Smooth muscle cell (in vitro differentiated cells): Measurements from ENCODE around the gene EPHA8. TPM values are rescaled to one million over a fixed set of nuclear protein-coding genes. Genes with fewer than 3 reads are reported as not detected.

Source experiments
- DNase-seq: peaks from one replicate; lab custom pipeline; 2025; ENCODE audit not compliant: unreplicated experiment; lab: John Stamatoyannopoulos, UW
- H2AFZ ChIP-seq: fragments of 200-600 bp; sonication (generic); 2 replicates; pipeline ENCODE4 v1.6.0; 2016; ENCODE audit warnings: antibody characterized with exemption, low read depth, mild to moderate bottlenecking
- H3F3A ChIP-seq: fragments of 200-600 bp; sonication (generic); 2 replicates; pipeline ENCODE4 v1.6.0; 2017; ENCODE audit warnings: antibody characterized with exemption, low read depth
- H3K27ac ChIP-seq: fragments of 200-600 bp; sonication (generic); 2 replicates; pipeline ENCODE4 v1.5.1; 2016; ENCODE audit warnings: low read depth, mild to moderate bottlenecking
- H3K27me3 ChIP-seq: fragments of 200-600 bp; sonication (generic); 2 replicates; pipeline ENCODE4 v1.6.1; 2016; ENCODE audit warnings: low read depth, mild to moderate bottlenecking
- H3K36me3 ChIP-seq: fragments of 200-600 bp; sonication (generic); 2 replicates; pipeline ENCODE4 v1.5.1; 2016; ENCODE audit warnings: low read depth
- H3K4me1 ChIP-seq: fragments of 200-600 bp; sonication (generic); 2 replicates; pipeline ENCODE4 v1.5.1; 2016; ENCODE audit warnings: low read depth
- H3K4me2 ChIP-seq: fragments of 200-600 bp; sonication (generic); 2 replicates; pipeline ENCODE4 v1.6.0; 2016; ENCODE audit warnings: mild to moderate bottlenecking
- H3K4me3 ChIP-seq: fragments of 200-600 bp; sonication (generic); 2 replicates; pipeline ENCODE4 v1.5.1; 2016; ENCODE audit warnings: mild to moderate bottlenecking
- H3K79me2 ChIP-seq: fragments of 200-600 bp; sonication (generic); 2 replicates; pipeline ENCODE4 v1.6.0; 2016; ENCODE audit warnings: low read depth, mild to moderate bottlenecking
- H3K9ac ChIP-seq: fragments of 200-600 bp; sonication (generic); 2 replicates; pipeline ENCODE4 v1.6.0; 2016; ENCODE audit warnings: low read depth
- H3K9me3 ChIP-seq: fragments of 200-600 bp; sonication (generic); replicated peaks from 2 replicates; pipeline ENCODE4 v1.5.1; 2016; ENCODE audit warnings: low read depth
- H4K20me1 ChIP-seq: fragments of 200-600 bp; sonication (generic); 2 replicates; pipeline ENCODE4 v1.6.0; 2016; ENCODE audit warnings: low read depth
- WGBS: methylation state at CpG from one replicate; pipeline ENCODE4 v1.1.7; 2016; ENCODE audit warnings: low lambda C conversion rate; 5-methylcytosine and 5-hydroxymethylcytosine counted together
- polyA plus RNA-seq: library from polyadenylated mRNA; unstranded; fragments of >200 nt; fragmentation: Nextera tagmentation; extraction: Ambion mirVana; gene quantifications from 2 replicates; pipeline ENCODE4 v1.2.1, GENCODE V29; 2016
- total RNA-seq: library from RNA; depleted of rRNA; stranded (reverse); fragments of >200 nt; gene quantifications from 2 replicates; pipeline ENCODE4 v1.2.3, GENCODE V29; 2014
- TF ChIP-seq, protein P1 (sequence below): fragments of 200-600 bp; sonication (generic); IDR thresholded peaks from 2 replicates; pipeline ENCODE4 v1.5.1; 2017; ENCODE audit warnings: borderline replicate concordance, mild to moderate bottlenecking, antibody characterized with exemption; ENCODE audit not compliant: insufficient read depth, poor library complexity, severe bottlenecking

EPHA8 gene
- total and polyA plus RNA-seq, 2 experiments from 2014 or later, result not detected

DNA sequence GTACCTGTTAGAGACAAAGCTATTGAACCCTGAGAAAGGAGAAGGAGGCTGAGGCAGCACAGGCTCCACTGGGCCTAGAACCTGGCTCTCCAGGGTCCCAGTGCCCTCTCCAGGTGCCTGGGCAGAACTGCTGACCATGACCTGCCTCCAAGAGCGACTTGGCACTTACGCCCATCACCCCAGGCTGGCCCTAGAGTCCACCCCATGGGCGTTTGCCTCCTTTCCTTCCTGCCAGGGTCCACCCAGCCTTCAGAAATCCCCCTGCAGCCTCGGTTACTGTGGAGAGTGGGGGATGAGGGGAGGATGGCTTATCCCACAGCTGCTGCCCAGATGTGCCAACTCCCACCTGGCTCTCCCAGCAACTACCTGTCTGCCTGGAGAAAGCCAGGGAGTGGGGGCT is 58.5 kb downstream of the EPHA8 start:
- Histone ChIP-seq H3K4me2 (no peak overlapping the region), H2AFZ (no peak overlapping the region), H3K36me3 (no peaks in the 10 kb centered on the region), H3F3A (no peaks in the 10 kb centered on the region), H4K20me1 (no peaks in the 10 kb centered on the region), H3K4me1 (no peaks in the 10 kb centered on the region), H3K9ac (no peak overlapping the region), H3K27ac (no peak overlapping the region), H3K79me2 (no peaks in the 10 kb centered on the region), H3K4me3 (no peak overlapping the region), H3K9me3 (no peaks in the 10 kb centered on the region), H3K27me3 (peaks cover 38% of the 10 kb centered on the region)
- no peak for DNase-seq
- 78% methylated on average over 4 of the region's 4 CpGs for WGBS
- TF ChIP-seq, protein P1, sequence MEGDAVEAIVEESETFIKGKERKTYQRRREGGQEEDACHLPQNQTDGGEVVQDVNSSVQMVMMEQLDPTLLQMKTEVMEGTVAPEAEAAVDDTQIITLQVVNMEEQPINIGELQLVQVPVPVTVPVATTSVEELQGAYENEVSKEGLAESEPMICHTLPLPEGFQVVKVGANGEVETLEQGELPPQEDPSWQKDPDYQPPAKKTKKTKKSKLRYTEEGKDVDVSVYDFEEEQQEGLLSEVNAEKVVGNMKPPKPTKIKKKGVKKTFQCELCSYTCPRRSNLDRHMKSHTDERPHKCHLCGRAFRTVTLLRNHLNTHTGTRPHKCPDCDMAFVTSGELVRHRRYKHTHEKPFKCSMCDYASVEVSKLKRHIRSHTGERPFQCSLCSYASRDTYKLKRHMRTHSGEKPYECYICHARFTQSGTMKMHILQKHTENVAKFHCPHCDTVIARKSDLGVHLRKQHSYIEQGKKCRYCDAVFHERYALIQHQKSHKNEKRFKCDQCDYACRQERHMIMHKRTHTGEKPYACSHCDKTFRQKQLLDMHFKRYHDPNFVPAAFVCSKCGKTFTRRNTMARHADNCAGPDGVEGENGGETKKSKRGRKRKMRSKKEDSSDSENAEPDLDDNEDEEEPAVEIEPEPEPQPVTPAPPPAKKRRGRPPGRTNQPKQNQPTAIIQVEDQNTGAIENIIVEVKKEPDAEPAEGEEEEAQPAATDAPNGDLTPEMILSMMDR, result no peak

DNA sequence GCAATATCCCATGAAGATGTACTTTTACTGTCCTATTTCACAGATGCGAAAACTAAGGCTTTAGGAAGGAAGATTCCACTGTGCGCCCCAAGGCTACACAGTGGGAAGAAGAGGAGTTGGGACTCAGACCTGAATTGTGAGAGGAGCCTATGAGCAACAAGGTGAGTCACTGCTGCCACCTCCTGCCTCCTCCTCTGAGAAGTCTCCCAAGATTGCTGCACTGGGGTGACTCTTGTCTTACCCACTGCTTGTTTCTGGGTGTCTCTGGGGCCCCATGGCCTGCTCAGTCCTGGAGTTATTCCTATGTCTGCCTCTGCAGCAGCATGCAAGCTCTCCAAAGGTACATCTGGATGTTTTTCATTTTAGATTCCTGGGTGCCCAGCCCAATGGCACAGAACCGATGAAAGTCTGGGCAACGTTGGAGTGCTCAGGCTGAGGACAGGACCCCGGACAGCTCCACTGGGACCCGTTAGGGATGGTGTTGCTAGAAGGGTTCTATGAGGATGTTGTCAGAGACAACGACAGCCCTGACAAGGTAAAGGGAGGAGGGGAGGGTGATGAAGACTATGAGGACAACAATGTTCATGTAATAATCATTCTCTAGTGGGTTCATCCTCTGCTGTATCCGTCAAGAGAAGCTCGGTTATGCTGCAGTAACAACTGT is 62.1 kb downstream of the EPHA8 start:
- no peak for DNase-seq
- H4K20me1 ChIP-seq, result no peaks in the 10 kb centered on the region
- H3K36me3 ChIP-seq, result no peaks in the 10 kb centered on the region
- H3K4me2 ChIP-seq, result no peak overlapping the region
- no peak overlapping the region for H3K9ac ChIP-seq
- no peak overlapping the region for H3K4me3 ChIP-seq
- no peak overlapping the region for H3K27ac ChIP-seq
- no peaks in the 10 kb centered on the region for H3K79me2 ChIP-seq
- peaks cover 48% of the 10 kb centered on the region for H3K27me3 ChIP-seq
- no peaks in the 10 kb centered on the region for H3K4me1 ChIP-seq
- H3K9me3 ChIP-seq, result no peaks in the 10 kb centered on the region
- H2AFZ ChIP-seq, result no peak overlapping the region
- 57% methylated on average over 9 of the region's 9 CpGs for WGBS
- no peaks in the 10 kb centered on the region for H3F3A ChIP-seq
- TF ChIP-seq, protein P1, result no peak

DNA sequence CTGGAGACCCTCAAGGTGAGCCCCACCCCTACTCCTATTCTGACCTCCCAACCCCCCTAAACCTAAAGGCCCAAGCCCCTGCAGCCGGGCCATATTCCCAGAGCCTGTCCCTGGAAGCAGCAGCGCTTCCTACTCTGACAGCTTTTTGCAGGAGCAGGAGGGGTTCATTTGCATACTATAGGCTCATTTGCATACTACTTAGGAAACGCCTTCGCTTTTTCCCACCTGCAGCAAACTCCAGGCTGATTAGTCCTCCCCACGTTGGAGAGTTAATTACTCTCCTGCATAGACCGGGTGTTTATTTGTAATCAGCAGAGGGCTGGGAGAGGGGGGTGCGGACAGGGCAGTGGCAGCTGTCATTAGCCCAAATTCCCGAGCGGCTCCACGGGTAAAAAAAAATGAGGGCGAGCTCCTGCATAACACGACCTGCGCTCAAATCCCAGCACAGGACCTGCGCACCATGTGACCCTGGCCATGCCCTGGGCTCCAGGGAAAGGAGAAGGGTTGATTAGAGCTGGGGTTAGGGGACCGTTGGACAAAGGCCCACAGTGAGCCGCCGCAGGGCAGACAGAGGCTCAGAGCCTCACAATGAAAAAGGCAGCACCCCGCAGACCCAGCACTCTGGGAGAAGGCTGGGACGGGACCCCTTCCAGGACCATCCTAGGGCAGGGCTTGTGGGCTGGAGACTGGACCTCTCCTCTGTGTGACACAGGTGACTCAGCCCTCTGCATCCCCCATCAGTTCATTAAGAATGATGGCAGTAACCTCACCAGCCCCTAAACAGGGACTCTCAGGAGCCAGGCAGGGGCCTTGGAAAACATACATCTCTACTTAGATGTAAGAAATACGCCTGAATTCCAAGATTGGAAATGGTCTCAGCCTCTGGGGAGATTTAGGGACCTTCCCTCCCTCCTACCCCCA is 63.2 kb downstream of the EPHA8 start:
- no peaks in the 10 kb centered on the region for H3K36me3 ChIP-seq
- TF ChIP-seq, protein P1, result no peak
- peaks cover 55% of the 10 kb centered on the region for H3K27me3 ChIP-seq
- DNase-seq, result no peak
- 47% methylated on average over 16 of the region's 20 CpGs for WGBS
- H3K9ac ChIP-seq, result no peak overlapping the region
- H3K4me3 ChIP-seq, result no peak overlapping the region
- H3K4me2 ChIP-seq, result no peak overlapping the region
- H2AFZ ChIP-seq, result no peak overlapping the region
- H3K79me2 ChIP-seq, result no peaks in the 10 kb centered on the region
- no peaks in the 10 kb centered on the region for H4K20me1 ChIP-seq
- no peaks in the 10 kb centered on the region for H3K4me1 ChIP-seq
- H3F3A ChIP-seq, result no peaks in the 10 kb centered on the region
- no peak overlapping the region for H3K27ac ChIP-seq
- H3K9me3 ChIP-seq, result no peaks in the 10 kb centered on the region
